Trophoblast cell (in vitro differentiated cells and primary cell): Measurements from ENCODE around the gene SDK2.
A peak's percentile ranks its signal among the peaks of the same experiment; 100 is the strongest.

Experiments
- DNase-seq, 2 donors: peaks; one replicate each; pipeline ENCODE4 v3.0.0-alpha.2; 2016
- H2AFZ ChIP-seq: 2 replicates; pipeline ENCODE4 v1.6.1; 2013; ENCODE audit warnings: low read length, moderate library complexity, mild to moderate bottlenecking; ENCODE audit not compliant: insufficient read depth, poor library complexity
- H2AK5ac ChIP-seq: 2 replicates; pipeline ENCODE4 v1.6.1; 2013; ENCODE audit warnings: mild to moderate bottlenecking, low read length
- H2BK120ac ChIP-seq: 2 replicates; pipeline ENCODE4 v1.6.1; 2013; ENCODE audit warnings: low read length, mild to moderate bottlenecking, moderate library complexity; ENCODE audit not compliant: insufficient read depth, poor library complexity
- H2BK12ac ChIP-seq: 2 replicates; pipeline ENCODE4 v1.6.1; 2013; ENCODE audit warnings: mild to moderate bottlenecking, low read length, moderate library complexity
- H2BK5ac ChIP-seq: 2 replicates; pipeline ENCODE4 v1.6.1; 2013; ENCODE audit warnings: low read length, low read depth, moderate library complexity, mild to moderate bottlenecking; ENCODE audit not compliant: poor library complexity
- H3K14ac ChIP-seq: 2 replicates; pipeline ENCODE4 v1.6.1; 2013; ENCODE audit warnings: mild to moderate bottlenecking, low read length
- H3K18ac ChIP-seq: 2 replicates; pipeline ENCODE4 v1.6.1; 2013; ENCODE audit warnings: mild to moderate bottlenecking, low read length
- H3K23ac ChIP-seq: 2 replicates; pipeline ENCODE4 v1.6.1; 2013; ENCODE audit warnings: low read length
- H3K27ac ChIP-seq: 2 replicates; pipeline ENCODE4 v1.5.1; 2013; ENCODE audit warnings: low read depth, mild to moderate bottlenecking, inconsistent platforms, low read length, moderate library complexity
- H3K27me3 ChIP-seq: 2 replicates; pipeline ENCODE4 v1.6.1; 2013; ENCODE audit warnings: inconsistent platforms, mild to moderate bottlenecking, low read length, moderate library complexity; ENCODE audit not compliant: insufficient read depth
- H3K36me3 ChIP-seq, 2 experiments: 1 replicate in 1 of 2; 2 replicates in 1 of 2; pipeline ENCODE4 v1.6.1; 2013; ENCODE audit warnings: low read length in 2 of 2, mild to moderate bottlenecking in 2 of 2, moderate library complexity in 1 of 2; ENCODE audit not compliant: insufficient read depth in 2 of 2, control insufficient read depth in 1 of 2
- H3K4ac ChIP-seq: 2 replicates; pipeline ENCODE4 v1.6.1; 2013; ENCODE audit warnings: low read depth, mild to moderate bottlenecking, low read length, moderate library complexity
- H3K4me1 ChIP-seq, 2 experiments: 1 replicate in 1 of 2; 2 replicates in 1 of 2; pipeline ENCODE4 v1.6.1; 2013; ENCODE audit warnings: low read length in 2 of 2, mild to moderate bottlenecking in 2 of 2, moderate library complexity in 1 of 2; ENCODE audit not compliant: insufficient read depth in 2 of 2, control insufficient read depth in 1 of 2
- H3K4me2 ChIP-seq: 2 replicates; pipeline ENCODE4 v1.6.1; 2013; ENCODE audit warnings: inconsistent platforms, mild to moderate bottlenecking, low read length, moderate library complexity
- H3K4me3 ChIP-seq: 2 replicates; pipeline ENCODE4 v1.5.1; 2013; ENCODE audit warnings: mild to moderate bottlenecking, low read depth, low read length, inconsistent platforms
- H3K79me1 ChIP-seq: one replicate; pipeline ENCODE4 v1.6.1; 2013; ENCODE audit warnings: low read length
- H3K79me2 ChIP-seq: 2 replicates; pipeline ENCODE4 v1.6.1; 2013; ENCODE audit warnings: low read length, mild to moderate bottlenecking; ENCODE audit not compliant: control insufficient read depth, insufficient read depth, poor library complexity
- H3K9ac ChIP-seq: 2 replicates; pipeline ENCODE4 v1.6.1; 2013; ENCODE audit warnings: mild to moderate bottlenecking, low read length
- H3K9me3 ChIP-seq: 2 replicates; pipeline ENCODE4 v1.6.1; 2013; ENCODE audit warnings: low read depth, mild to moderate bottlenecking, control low read depth, inconsistent platforms, low read length; ENCODE audit not compliant: insufficient read depth
- H4K12ac ChIP-seq: 2 replicates; pipeline ENCODE4 v1.6.1; 2013; ENCODE audit warnings: low read depth, mild to moderate bottlenecking, low read length, moderate library complexity
- H4K8ac ChIP-seq: 2 replicates; pipeline ENCODE4 v1.6.1; 2013; ENCODE audit warnings: low read depth, mild to moderate bottlenecking, low read length, moderate library complexity
- H4K91ac ChIP-seq: one replicate; pipeline ENCODE4 v1.6.1; 2013; ENCODE audit warnings: low read depth, mild to moderate bottlenecking, low read length, moderate library complexity
- WGBS: extraction: QIAGEN DNeasy Blood & Tissue Kit; methylation state at CpG from one replicate; pipeline ENCODE4 v1.1.7; 2013; ENCODE audit warnings: missing lambda C conversion rate; ENCODE audit not compliant: insufficient read length, insufficient coverage; ENCODE audit errors: extremely low coverage; 5-methylcytosine and 5-hydroxymethylcytosine counted together

SDK2 gene

DNA sequence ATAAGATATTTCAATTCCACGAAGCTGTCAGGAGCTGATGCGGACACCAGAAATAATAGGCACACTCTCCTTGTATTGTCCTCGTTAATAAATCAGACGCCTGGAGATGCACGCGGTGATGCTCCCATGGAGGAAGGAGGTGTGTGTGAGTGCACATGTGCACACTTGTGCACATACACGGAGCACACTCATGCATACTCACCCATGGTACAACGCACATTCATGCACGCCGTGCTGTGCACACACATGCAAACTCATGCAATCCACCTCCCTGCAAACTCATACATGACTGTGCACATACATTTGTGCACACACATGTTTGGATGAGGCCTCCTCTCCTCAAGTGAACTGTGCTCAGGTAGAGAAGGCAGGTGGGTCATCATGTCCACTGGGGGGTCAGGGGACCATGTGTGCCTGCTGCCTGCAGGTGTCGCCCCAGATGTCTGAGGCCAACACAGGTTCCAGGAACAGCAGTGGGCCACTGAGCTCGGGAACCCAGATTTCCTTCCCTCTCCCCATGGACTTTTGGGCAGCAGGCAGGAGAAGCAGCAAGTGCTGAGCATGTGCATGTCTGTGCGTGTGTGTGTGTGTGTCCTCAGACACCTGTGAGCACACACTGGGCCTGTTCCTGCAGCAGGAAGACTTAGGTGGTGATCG, 165.3 kb downstream of the SDK2 start:
- Histone ChIP-seq H2BK120ac (no peak overlapping the region), H3K4me3 (no peak overlapping the region), H3K14ac (no peak overlapping the region), H2AFZ (no peak overlapping the region), H4K8ac (no peak overlapping the region), H3K27ac (no peak overlapping the region), H3K9me3 (no peaks in the 10 kb centered on the region), H3K4me1 (no peaks in the 10 kb centered on the region), H3K18ac (no peak overlapping the region), H4K91ac (no peak overlapping the region), H2BK5ac (no peak overlapping the region), H2BK12ac (no peak overlapping the region), H3K36me3 (no peaks in the 10 kb centered on the region), H2AK5ac (no peak overlapping the region), H4K12ac (no peak overlapping the region), H3K23ac (no peak overlapping the region), H3K4me2 (no peak overlapping the region), H3K4ac (no peak overlapping the region), H3K79me2 (no peaks in the 10 kb centered on the region), H3K79me1 (no peaks in the 10 kb centered on the region), H3K27me3 (no peaks in the 10 kb centered on the region), H3K9ac (no peak overlapping the region)
- DNase-seq = no peak
- no CpG with 5 or more reads among the region's 14 CpGs for WGBS

DNA sequence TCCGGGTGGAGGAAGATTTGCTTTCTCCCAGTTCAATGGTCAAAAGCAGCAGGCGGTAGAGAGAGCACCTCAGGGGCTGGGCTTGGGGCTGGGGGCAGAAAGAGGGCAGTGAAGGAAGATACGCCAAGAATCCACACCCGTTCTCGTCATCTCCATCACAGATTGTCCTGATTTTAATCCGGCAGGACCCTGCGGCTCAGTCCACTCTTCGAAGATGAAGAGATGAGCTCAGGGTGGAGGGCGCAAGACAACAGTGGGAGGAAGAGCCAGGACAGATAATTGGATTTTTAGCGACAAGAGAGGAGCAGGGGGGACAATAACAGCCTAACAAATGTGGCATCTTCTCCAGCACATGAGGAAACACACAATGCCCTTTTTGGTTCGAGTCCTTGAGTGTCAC, 165.9 kb downstream of the SDK2 start:
- Histone ChIP-seq H3K9me3 (peaks cover under 1% of the 10 kb centered on the region), H3K4me1 (no peaks in the 10 kb centered on the region), H4K12ac (no peak overlapping the region), H3K36me3 (no peaks in the 10 kb centered on the region), H2AK5ac (no peak overlapping the region), H4K91ac (no peak overlapping the region), H3K27me3 (no peaks in the 10 kb centered on the region), H2BK5ac (no peak overlapping the region), H2AFZ (no peak overlapping the region), H3K27ac (no peak overlapping the region), H3K14ac (no peak overlapping the region), H2BK12ac (no peak overlapping the region), H3K4ac (no peak overlapping the region), H3K4me2 (no peak overlapping the region), H3K23ac (no peak overlapping the region), H3K18ac (no peak overlapping the region), H3K4me3 (no peak overlapping the region), H3K79me1 (no peaks in the 10 kb centered on the region), H3K79me2 (no peaks in the 10 kb centered on the region), H3K9ac (no peak overlapping the region), H2BK120ac (no peak overlapping the region), H4K8ac (no peak overlapping the region)
- DNase-seq = no peak
- WGBS = no CpG with 5 or more reads among the region's 11 CpGs

DNA sequence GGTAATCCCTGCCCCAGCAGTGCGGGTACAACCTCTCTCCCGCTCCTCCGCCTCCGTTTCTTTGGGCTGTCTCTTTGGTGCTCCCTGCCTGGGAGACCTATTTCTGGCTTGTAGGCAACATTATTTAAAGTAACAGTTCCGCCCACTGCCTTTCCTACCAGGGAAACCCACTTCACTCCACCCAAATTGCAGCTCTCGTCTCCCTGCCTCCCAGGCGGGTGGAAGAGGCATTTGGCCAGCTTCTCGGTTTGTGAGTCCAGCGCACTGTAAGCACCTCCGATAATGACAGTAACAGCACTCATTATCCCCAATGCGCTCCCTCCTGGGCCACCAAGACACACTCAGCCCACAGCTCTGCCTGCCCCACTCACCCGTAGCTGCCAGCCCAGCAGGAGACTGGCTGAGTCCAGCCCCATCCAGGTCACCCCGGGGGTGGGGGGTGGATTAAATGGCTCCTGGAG, 167.3 kb downstream of the SDK2 start:
- no peak overlapping the region for H3K4me2 ChIP-seq
- H3K79me2 ChIP-seq = no peaks in the 10 kb centered on the region
- H2AK5ac ChIP-seq = no peak overlapping the region
- peaks cover 9% of the 10 kb centered on the region for H3K9me3 ChIP-seq
- no peak overlapping the region for H3K27ac ChIP-seq
- H3K14ac ChIP-seq = no peak overlapping the region
- WGBS = no CpG with 5 or more reads among the region's 13 CpGs
- H3K23ac ChIP-seq = no peak overlapping the region
- no peak overlapping the region for H4K12ac ChIP-seq
- no peak overlapping the region for H2BK120ac ChIP-seq
- H3K4me3 ChIP-seq = no peak overlapping the region
- H3K4me1 ChIP-seq = no peaks in the 10 kb centered on the region
- DNase-seq = no peak
- no peak overlapping the region for H2AFZ ChIP-seq
- no peak overlapping the region for H2BK12ac ChIP-seq
- H2BK5ac ChIP-seq = no peak overlapping the region
- no peaks in the 10 kb centered on the region for H3K36me3 ChIP-seq
- H3K9ac ChIP-seq = no peak overlapping the region
- no peak overlapping the region for H4K91ac ChIP-seq
- H4K8ac ChIP-seq = no peak overlapping the region
- H3K27me3 ChIP-seq = no peaks in the 10 kb centered on the region
- H3K4ac ChIP-seq = no peak overlapping the region
- no peaks in the 10 kb centered on the region for H3K79me1 ChIP-seq
- H3K18ac ChIP-seq = no peak overlapping the region

DNA sequence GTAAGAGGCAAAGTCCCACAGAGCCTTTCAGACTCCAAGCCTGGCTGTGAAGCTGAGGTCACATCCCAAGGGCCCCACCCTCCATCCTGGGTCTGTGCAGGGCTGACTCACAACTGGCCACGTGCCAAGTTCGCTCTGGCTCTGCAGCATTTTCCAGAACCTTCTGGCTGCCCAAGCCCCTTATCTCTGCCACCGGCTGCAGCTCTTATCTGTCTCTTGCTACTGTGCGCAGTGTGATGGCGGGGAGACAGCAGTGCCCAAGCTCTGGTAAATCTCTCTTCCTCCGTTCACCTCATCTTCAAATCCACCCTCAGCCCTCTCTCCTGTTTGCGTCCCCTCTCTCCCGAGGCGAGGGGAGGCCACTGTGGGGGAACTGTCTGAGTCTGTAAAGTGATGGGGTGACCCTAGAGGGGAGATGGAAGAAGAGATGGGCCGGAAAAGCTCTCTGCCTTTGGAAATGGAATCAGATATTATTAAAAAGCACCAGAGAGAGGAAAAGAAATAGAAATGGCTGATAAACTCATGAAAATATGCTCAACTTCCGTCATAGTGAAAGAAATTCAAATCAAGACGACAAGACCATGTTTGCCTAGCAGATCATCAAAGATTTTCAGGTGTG, 169.8 kb downstream of the SDK2 start:
- Histone ChIP-seq H4K12ac (no peak overlapping the region), H3K14ac (no peak overlapping the region), H3K18ac (no peak overlapping the region), H2BK12ac (no peak overlapping the region), H2AFZ (no peak overlapping the region), H3K9ac (no peak overlapping the region), H3K79me1 (no peaks in the 10 kb centered on the region), H3K79me2 (no peaks in the 10 kb centered on the region), H3K27ac (no peak overlapping the region), H2AK5ac (no peak overlapping the region), H3K36me3 (no peaks in the 10 kb centered on the region), H3K27me3 (no peaks in the 10 kb centered on the region), H2BK5ac (no peak overlapping the region), H3K9me3 (peaks cover 11% of the 10 kb centered on the region), H3K4me1 (no peaks in the 10 kb centered on the region), H2BK120ac (no peak overlapping the region), H3K4ac (no peak overlapping the region), H3K4me3 (no peak overlapping the region), H4K91ac (no peak overlapping the region), H4K8ac (no peak overlapping the region), H3K4me2 (no peak overlapping the region), H3K23ac (no peak overlapping the region)
- no CpG with 5 or more reads among the region's 12 CpGs for WGBS
- DNase-seq = peak; percentile 19 to 40
